ENCODE measurements around the gene MYO5B.
"Not testable (repeated sequence)": the region's sequence is repeated elsewhere in the genome, so short reads cannot be mapped to it uniquely, and the experiment has no call there.

The MYO5B gene

DNA sequence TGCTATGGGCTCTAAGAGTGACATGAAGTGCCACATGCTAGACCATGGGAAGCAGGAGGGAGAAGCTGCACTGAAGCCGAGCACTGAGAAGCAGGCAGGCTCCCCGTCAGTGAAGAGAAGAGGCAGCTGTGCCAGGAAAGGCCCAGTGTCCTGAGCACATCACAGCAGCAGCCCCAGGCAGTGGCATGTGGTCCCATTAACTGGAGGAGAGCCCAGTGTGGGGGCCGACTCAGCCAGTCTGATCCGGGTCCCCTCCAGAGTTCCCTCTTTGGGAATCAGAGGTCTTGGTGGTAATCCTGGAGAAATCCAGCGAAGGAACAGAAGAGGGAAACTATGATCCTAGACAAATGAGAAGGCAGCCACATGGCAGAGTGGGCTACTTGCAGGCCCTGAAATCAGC lies 284.9 kb downstream of the MYO5B start:
- no peak for DNase-seq

DNA sequence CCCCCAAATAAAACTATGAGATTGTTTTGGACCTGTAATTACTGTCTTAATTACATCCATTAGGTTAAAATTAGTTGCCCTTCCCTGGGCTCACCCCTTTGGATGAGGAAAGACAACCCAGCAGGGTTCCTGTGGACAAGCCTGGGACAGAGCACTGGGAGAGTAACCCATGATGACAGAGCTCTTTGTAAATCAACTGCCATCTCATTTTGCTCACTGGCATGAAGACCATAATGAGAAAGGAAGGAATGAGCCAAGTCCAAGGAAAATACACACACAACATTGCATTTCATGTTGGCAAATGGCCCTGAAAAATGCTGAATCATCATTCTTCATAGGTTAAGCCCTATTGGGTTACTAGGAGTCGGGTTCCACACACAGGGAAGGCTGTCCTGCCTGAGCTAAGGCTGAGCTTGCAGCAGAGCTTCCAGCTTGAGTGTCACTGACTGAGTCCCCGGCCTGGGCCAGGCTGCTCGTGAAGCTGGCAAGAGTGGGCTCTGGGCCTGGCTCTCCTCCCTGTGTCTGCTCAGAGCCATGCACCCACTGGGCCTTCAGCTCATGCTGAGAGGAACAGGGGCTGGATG lies 287.5 kb downstream of the MYO5B start:
- DNase-seq, result no peak

DNA sequence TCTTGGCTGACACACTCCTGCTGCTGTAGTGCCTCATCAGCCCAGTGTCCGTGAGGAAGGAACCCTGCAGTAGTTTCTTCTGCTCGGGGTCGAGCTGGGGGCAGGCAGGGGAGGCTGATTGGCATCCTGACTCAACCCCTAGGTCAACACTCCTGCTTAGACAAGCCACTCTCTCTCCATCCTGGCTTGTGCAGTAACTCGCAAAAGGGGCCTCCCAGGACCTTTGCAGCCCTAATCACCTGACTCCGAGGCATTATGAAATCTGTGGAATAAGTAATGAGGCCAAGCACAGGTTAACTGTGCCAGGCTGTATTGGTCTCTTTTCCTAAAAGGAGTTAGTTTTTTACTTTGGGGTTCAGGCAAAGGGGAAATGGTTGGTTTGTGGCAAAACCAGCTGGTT lies 289.2 kb downstream of the MYO5B start:
- no peak for DNase-seq

DNA sequence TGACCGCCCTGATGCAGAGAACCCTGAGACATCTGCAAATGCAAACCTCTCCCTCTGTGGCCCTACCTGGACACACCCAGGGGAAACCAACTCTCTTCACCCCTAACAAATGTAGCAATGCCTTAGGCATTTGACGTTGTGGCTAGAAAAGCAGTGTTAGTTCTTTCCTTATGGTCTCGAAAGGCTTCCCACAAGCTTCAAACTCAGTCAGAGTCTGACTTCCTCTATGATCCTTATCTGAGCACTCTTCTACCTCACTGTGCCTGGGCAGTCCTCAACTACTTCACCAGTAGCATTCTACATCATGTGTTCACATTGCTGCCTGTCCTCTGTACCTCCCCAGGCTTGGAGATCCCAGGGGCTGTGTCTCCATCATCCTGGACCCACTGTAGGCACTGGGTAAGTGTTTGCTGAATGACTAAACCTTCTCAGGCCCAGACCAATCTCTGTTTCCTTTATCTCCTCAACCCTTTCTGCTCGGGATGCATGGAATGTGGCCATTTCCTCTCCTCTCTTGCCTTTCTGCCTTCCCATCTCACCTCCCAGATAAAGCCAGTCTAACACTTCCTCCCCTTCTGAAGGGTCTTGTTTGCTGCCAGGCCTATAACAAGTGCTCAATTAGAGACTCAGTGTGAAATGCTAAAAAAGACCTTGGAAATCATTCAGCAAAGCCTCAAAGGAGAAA lies 289.9 kb downstream of the MYO5B start:
- DNase-seq, result no peak

DNA sequence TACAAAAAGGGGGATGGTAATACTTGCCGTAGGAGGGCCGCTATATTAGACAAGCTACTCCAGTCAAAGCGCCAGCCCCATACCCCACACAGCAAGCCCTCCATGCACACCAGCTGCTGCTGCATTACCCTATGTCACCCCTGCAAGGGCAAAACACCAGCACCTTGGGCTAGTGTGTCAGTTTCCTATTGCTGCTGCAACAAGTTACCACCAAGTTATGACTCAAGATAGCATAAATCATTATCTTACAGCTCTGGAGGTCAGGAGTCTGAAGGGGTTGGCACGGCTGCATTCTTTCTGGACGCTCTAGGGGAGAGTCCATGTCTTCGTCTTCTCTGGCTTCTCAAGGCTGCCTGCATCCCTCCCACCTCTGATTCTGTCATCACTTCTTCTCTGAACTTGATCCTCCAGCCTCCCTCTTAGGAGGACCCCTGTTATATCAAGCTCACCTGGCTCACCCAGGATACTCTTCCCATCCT lies 293.0 kb downstream of the MYO5B start:
- DNase-seq, result no peak

DNA sequence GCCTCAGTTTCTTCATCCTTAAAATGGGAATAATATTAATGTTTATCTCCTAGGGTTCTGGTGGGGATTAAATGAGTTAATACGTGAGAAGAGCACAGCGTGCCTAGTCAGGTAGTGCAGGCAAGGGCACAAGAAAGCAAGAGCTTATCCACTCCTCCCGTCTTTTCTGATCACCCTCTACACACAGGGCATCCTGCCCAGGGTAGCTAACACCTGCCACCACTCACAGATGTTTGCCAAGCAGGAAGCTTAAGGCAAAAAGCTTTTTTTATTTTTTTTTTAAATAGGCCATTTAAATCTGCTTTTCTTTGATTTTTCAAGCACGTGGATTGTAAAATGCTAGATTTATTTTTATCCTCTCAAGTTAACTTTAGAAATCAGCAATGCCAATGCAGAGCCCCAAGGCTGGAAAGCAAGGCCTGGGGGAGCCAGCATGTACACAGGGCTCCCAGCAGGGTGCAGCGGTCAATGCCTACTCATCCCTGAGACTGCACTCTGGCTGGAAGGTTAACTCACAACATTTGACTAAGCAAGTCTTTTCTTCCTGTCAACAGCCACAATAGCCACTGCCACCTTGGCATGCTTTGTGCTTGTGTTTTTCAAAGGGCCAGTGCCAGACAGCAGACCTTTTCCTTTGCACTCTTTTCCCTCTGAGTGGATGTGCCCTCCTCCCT lies 295.2 kb downstream of the MYO5B start:
- no peak for DNase-seq

DNA sequence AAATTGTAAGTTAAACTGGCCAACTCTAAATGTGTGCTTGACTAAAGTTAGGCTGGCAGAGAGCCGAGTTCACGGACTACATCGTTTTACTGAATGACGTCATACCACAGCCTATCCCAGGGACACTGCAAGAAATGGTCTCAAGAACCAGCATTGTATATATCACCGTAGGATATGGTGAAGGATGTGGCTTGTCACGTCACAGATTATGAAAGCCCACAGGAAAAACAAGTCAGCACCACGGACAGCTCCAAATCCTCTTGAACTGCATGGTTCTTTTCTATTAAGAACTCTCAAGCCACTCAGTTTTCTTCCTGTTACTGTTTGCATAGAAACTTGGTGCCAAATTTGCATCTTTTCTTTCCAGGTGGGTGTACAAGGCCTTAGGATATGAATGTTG lies 296.5 kb downstream of the MYO5B start:
- no peak for DNase-seq

DNA sequence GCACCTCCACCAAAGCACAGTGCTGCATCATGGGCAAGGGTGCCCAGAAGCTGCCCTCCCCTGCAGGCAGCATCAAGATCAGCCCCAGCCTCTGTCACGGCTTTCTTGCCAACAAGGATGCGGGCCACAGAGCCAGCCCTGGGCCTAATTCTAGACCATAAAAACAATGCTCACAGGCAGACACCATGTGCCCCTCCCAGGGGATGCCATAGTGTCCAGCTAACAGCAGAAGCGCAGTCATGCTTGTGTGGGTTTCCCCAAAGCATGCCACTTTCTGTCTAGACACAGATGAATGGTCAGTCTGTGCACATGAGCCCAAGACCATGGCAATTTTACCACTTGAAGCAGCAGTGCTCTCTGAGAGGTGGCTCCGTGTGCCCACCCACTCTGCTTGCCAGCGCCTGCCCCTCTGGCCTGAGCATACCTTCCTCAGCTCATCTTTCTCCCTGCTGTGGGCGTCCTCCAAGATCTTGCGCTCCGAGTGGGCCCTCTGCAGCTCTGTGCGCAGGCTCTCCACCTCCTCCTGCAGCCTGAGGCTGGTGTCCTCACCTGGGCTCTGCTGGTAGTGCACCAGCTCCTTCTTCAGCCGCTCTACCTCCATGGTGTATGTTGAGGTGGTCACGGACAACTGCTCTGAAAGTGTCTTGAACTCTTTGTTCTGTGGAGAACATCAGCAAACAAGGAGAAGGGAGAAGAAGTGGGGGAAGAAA lies 300.3 kb downstream of the MYO5B start:
- no peak for DNase-seq

DNA sequence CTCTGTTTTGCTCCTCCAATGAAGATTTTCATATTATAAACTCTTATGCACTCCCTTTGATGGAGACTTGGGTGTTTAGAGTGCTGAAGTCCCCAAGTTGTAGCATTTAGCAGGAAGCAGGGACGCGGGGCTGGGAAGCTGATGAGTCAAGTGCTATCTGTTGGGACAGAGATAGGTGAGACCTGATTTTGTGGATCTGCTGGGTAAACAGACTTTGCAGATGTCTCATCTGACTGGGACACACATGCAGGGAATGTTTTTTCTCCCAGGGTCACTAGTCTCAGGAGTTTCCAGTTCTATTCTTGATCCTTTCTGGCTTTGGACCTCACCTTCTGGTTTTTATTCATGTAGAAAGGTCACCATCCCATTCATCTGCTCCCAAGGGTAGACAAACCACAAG lies 301.9 kb downstream of the MYO5B start:
- no peak for DNase-seq

DNA sequence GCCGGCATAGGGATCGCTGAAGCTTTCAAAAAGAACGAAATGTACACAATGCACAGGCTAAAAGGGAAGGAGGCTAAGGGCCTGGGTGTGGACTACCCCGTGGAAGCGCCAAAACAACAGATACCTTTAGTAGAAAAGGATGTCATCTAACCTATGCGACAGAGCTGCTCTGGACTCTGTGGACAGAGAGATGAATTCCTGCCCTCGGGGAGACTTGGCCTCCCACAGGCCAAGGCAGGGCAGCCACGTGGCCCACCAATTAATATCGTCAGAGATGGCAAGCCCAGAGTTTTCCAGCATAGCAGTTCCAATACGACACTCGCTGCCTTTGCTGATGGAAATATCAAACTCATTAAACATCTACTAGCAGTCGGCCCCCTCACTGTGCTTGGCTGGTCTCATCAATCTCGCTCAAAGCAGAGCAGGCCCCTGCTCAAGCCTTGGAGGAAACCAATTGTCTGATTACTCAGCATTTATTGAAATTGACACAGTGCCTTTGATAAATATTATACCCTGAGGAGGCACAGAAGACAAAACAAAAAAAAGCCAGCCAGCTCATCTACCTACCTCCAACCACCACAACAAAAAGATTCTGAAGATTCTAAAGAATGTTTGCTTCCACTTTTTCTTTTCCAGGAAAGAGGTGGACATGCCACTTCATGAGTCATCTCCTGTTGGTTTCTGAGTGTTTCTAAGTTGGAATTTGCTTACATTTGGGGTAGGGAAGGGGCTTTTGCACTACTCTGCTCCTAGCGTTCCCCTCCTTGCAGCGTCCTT lies 302.6 kb downstream of the MYO5B start:
- peak in 1 of 2 experiments; percentile 3 for DNase-seq

DNA sequence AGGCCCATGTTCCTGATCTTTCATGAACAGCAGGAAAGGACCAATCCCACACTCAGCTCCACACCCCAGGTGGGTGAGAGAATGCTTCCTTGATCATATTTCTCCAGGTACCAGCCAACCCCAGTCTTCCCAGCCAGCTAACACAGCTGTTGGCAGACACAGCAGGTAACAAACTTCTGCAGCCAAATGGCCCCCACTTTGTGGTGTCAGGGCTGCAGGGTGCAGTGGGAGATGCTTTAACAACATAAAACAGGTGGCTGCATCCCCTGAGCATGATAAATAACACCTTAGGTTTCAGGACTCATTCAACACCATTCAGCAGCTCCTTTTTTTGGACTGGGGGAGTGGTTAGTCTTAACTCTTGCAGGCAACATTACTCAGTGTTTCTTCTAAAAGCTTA lies 304.9 kb downstream of the MYO5B start:
- no peak for DNase-seq

DNA sequence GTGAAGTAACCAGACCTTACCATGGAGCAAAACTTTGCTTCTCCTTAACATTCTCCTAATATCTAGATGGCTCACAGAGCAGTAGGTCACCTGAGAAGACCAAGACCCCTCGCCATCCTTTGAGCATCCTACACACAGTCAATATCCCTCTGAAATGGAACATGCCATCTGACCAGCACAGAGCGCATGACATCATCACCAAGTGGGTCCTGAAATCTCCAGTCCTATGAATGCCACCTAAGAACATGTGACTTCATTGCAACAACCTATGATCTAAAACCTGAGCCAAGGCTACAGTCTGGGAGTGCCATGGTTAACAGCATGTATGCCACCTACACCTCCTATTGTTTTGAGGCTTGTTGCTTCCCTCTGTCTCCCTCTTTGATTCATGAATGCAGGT lies 305.4 kb downstream of the MYO5B start:
- not testable (repeated sequence) for DNase-seq

DNA sequence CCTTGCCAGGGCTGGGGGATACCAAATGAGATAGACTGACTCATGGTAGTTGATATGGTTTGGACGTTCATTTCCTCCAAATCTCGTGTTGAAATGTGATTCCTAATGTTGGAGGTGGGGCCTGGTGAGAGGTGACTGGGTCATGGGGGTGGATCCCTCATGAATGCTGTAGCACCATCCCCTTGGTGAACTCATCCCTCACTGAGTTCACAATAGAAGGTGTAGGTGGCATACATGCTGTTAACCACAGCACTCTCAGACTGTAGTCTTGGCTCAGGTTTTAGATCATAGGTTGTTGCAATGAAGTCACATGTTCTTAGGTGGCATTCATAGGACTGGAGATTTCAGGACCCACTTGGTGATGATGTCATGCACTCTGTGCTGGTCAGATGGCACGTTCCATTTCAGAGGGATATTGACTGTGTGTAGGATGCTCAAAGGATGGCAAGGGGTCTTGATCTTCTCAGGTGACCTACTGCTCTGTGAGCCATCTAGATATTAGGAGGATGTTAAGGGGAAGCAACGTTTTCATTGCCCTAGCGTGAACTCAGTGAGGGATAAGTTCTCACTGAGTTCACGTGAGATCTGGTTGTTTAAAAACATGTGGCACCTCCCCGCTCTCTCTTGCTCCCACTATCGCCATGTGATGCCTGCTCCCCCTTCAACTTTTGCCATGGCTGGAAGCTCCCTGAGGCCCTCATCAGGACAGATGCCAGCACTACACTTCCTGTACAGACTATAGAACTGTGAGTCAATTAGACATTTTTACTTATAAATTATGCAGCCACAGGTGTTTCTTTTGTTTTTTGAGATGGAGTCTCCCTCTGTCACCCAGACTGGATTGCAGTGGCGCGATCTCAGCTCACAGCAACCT lies 307.8 kb downstream of the MYO5B start:
- no peak for DNase-seq

DNA sequence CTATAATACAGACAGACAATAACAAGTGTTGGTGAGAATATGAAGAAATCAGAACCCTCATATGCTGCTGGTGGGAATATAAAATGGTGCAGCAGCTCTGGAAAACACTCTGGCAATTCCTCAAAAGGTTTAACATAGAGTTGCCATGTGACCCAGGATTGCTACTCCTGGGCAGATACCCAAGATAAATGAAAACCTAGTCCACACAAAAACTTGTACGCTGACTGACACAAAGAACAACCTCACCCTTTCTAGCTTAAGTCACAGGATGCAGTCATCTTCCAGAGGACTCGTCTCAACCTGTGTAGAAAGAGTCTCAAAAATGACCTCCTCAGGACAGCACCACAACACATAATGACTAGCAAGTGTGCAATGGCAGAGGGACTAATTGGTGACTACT lies 310.0 kb downstream of the MYO5B start:
- no peak for DNase-seq

DNA sequence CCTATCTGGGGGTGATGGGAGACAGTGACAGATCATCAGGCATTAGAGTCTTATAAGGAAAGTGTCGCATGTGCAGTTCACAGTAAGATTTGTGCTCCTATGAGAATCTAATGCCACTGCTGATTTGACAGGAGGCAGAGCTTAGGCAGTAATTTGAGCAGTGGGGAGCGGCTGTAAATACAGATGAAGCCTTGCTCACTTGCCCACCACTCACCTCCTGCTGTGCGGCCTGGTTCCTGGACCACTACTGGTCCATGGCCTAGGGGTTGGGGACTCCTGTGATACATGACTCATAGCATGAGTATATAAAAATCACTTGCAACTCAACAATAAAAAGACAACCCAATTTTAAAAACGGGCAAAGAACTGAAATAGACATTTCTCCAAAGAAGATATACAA lies 310.5 kb downstream of the MYO5B start:
- no peak for DNase-seq

DNA sequence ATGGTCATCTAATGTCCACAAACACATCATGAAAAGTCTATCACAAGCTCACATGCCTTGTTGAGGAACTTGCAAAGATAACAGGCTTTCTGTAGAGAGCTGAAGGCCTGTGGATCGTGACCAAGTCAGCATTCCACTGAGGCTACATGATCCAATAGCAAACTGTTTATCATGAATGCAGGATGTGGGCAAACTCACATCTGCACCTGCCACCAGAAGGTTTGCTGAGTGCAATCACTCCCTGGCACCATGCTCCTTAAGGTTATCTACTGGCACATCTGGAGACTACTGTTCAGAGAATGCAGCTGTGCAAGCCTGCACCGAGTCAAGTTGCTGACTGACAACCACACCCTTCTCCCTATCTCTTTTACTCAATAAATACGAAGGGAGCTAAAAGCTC lies 314.3 kb downstream of the MYO5B start:
- DNase-seq, result no peak

DNA sequence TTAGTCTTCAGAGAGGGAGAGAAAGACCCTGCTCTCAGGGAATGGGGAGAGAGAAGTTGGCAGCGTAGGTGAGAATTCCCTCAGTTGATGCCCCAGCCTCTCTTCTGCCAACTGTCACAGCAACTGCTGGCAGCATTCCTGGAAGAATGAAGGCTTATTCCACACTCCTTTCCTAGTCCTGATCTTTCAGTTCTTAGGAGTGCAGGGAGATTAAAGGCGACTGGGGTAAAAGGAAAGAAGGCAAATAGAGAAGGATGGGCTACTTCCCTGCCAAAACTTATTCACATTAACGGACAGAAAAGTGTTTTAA lies 315.7 kb downstream of the MYO5B start:
- DNase-seq, result no peak

DNA sequence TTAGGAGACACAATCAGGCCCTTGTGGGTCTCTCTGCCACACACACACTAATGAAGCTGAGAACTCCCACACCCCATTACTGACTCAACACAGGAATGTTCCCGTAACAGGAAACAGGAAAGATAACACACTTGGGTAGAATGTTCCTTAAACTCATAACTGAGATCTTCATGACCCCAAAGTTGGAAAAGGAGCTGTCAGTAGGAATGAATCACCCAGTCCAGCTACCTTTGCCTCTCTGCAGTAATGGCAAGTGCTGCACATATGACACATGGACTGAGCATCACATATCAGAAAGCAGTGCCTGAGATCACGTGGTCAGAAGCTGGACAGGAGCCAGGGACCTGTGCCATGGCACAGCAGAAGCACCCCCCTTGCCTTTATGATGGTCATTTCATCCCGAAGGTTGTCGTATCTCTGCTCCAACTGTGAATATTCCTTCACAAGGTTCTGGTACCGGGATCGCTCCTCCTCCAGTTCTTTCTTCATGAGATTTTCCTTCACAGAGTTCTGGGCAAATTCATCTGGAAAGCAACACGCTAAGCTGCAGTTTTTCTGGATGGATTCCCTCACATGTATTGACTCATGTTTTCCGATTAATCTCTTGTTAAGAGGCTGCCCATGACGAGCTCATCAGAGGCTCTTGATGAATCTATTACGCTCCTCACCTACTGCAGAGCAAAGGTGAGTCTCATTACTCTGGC lies 316.2 kb downstream of the MYO5B start:
- DNase-seq, result no peak

DNA sequence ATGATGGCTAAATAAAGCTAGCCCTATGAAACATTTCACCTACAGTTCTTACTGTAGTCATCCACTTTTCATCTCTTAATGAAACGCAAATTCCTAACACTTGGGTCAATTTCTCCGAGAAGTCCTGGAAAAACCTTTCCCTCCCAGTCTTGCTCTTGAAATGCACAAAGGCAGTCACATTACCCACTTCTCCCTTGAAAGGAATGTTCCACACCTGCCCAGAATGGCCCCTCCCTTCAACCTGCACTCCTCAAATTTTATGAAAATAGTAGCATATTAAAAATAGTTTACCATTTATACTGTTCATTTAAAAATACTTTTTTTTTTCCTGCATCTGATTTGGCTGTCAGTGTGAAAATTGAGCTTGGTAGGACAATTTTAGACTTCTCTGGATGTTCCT lies 316.9 kb downstream of the MYO5B start:
- DNase-seq, result no peak

DNA sequence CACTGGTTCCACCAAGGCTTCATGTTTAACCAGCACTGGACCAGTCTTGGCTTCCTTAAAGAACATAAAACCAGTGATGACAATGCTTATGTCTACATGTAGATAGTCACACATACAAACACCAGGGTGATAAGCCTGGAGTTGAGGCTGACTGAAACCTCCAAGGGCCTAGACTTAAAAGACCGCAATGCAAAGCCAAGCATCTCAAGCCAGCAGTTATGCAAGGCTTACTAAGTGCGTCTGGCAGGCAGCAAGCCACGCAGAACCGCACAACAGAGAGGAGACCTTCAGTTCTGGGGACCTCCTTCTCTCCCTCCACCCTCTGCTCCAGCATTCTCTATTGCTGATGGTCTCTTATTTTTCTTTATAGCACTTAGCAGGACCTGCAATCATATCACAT lies 318.4 kb downstream of the MYO5B start:
- DNase-seq, result no peak

DNA sequence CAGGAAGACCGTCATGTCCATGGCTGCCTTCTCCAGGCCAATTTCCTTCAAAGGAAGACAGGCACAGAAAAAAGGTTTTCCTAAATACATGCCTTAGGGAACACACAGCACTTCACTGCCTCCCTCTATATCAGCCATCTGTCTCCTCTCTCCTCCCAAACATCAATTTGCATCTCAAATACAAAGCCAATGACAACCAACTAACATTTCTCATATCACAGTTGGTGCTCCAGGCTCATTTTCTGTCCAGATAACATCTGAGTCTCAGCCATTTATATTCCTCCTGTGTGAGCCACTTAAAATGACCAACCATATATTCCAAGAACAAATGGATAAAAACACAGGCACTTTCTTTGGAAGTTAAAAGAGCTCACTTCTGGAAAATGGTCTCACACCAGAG lies 319.2 kb downstream of the MYO5B start:
- DNase-seq, result no peak

DNA sequence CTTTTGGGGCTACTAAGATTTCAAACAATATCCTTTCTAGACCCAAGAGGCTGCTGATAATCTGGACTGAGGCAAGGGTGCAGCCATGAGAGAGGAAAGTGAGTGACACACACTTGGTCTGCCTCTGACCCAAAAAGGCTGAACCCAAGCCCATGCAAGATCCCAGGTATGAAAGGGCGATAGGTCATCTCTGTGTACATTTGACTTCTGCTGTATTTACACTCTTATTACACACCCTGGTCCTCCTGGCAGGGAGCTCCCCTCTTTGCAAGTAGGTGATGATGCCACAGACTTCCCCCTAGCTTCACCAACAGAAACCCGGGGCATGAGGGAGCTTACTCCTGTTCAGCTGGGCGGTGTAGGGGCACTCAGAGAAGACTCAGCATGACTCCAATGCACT lies 319.8 kb downstream of the MYO5B start:
- DNase-seq, result no peak

All from SW 1271 (cell line).